ENCODE measurements around the gene TCF7L2.

GRCh38 chr10:112988839-112989406, 38.9 kb downstream of the TCF7L2 start:
- TF ChIP-seq, protein P1, sequence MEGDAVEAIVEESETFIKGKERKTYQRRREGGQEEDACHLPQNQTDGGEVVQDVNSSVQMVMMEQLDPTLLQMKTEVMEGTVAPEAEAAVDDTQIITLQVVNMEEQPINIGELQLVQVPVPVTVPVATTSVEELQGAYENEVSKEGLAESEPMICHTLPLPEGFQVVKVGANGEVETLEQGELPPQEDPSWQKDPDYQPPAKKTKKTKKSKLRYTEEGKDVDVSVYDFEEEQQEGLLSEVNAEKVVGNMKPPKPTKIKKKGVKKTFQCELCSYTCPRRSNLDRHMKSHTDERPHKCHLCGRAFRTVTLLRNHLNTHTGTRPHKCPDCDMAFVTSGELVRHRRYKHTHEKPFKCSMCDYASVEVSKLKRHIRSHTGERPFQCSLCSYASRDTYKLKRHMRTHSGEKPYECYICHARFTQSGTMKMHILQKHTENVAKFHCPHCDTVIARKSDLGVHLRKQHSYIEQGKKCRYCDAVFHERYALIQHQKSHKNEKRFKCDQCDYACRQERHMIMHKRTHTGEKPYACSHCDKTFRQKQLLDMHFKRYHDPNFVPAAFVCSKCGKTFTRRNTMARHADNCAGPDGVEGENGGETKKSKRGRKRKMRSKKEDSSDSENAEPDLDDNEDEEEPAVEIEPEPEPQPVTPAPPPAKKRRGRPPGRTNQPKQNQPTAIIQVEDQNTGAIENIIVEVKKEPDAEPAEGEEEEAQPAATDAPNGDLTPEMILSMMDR (IDR thresholded peaks at IDR 0.05; ENCODE audit: poor library complexity, severe bottlenecking) = no peak
- no peak for TF ChIP-seq POLR2AphosphoS5 (IDR thresholded peaks at IDR 0.05)
- no peak for TF ChIP-seq REST (IDR thresholded peaks at IDR 0.05; ENCODE audit: borderline replicate concordance)
- no peak for TF ChIP-seq EZH2 (IDR thresholded peaks at IDR 0.05; ENCODE audit: borderline replicate concordance, insufficient read depth, low read length, poor library complexity, severe bottlenecking)
- TF ChIP-seq EP300 (conservative IDR thresholded peaks at IDR 0.05; ENCODE audit: poor library complexity, severe bottlenecking) = no peak
- TF ChIP-seq MXI1 (conservative IDR thresholded peaks at IDR 0.05; ENCODE audit: poor library complexity, severe bottlenecking) = no peak
- TF ChIP-seq TAF1 (IDR thresholded peaks at IDR 0.05; ENCODE audit: low read depth) = no peak
